HEK293 (cell line): ENCODE measurements around the gene ACTN4.

Experiments
- GLI2 ChIP-seq: fragments of 450-650 bp; formaldehyde crosslinking; IDR thresholded peaks from 2 replicates; pipeline ENCODE4; 2017; ENCODE audit warnings: missing biosample characterization, missing genetic modification characterization, low read depth, borderline replicate concordance
- IKZF3 ChIP-seq: fragments of 450-650 bp; IDR thresholded peaks from 2 replicates; pipeline ENCODE4 v1.5.0; 2018; ENCODE audit warnings: missing biosample characterization, mild to moderate bottlenecking, missing genetic modification characterization, moderate library complexity
- KLF8 ChIP-seq: fragments of 450-650 bp; formaldehyde crosslinking; IDR thresholded peaks from 2 replicates; pipeline ENCODE4 v1.5.1; 2016; ENCODE audit warnings: missing biosample characterization, missing genetic modification characterization
- SP2 ChIP-seq: fragments of 450-650 bp; formaldehyde crosslinking; IDR thresholded peaks from 2 replicates; pipeline ENCODE4 v1.5.1; 2016; ENCODE audit warnings: missing biosample characterization, missing genetic modification characterization
- TRIM28 ChIP-seq: IDR thresholded peaks from 2 replicates; pipeline ENCODE4 v1.6.1; 2011; ENCODE audit warnings: low read length, control low read depth, borderline replicate concordance
- YY1 ChIP-seq: fragments of 450-650 bp; formaldehyde crosslinking; IDR thresholded peaks from 2 replicates; pipeline ENCODE4 v1.5.1; 2018; ENCODE audit warnings: missing biosample characterization, missing genetic modification characterization
- ZBTB8A ChIP-seq: fragments of 450-650 bp; formaldehyde crosslinking; IDR thresholded peaks from 2 replicates; pipeline ENCODE4 v1.5.1; 2016; ENCODE audit warnings: missing biosample characterization, missing genetic modification characterization
- ZFP37 ChIP-seq: fragments of 450-650 bp; formaldehyde crosslinking; IDR thresholded peaks from 2 replicates; pipeline ENCODE4 v1.5.1; 2016; ENCODE audit warnings: missing biosample characterization, missing genetic modification characterization
- ZNF10 ChIP-seq: fragments of 450-650 bp; formaldehyde crosslinking; IDR thresholded peaks from 2 replicates; pipeline ENCODE4 v1.5.1; 2017; ENCODE audit warnings: missing biosample characterization, missing genetic modification characterization
- ZNF16 ChIP-seq: fragments of 450-650 bp; formaldehyde crosslinking; IDR thresholded peaks from 2 replicates; pipeline ENCODE4 v1.5.1; 2016; ENCODE audit warnings: low read depth, missing biosample characterization, missing genetic modification characterization
- ZNF223 ChIP-seq: fragments of 450-650 bp; formaldehyde crosslinking; IDR thresholded peaks from 2 replicates; pipeline ENCODE4 v1.5.1; 2016; ENCODE audit warnings: missing biosample characterization, missing genetic modification characterization
- ZNF292 ChIP-seq: fragments of 450-650 bp; formaldehyde crosslinking; IDR thresholded peaks from 2 replicates; pipeline ENCODE4 v1.5.1; 2016; ENCODE audit warnings: low read depth, missing biosample characterization, missing genetic modification characterization, borderline replicate concordance
- ZNF335 ChIP-seq: fragments of 450-650 bp; formaldehyde crosslinking; conservative IDR thresholded peaks from 2 replicates; pipeline ENCODE4 v1.5.1; 2016; ENCODE audit warnings: missing biosample characterization, missing genetic modification characterization
- ZNF510 ChIP-seq: fragments of 450-650 bp; formaldehyde crosslinking; IDR thresholded peaks from 2 replicates; pipeline ENCODE4 v1.5.1; 2018; ENCODE audit warnings: mild to moderate bottlenecking, missing genetic modification characterization, missing biosample characterization; ENCODE audit not compliant: insufficient replicate concordance
- ZNF530 ChIP-seq: fragments of 450-650 bp; formaldehyde crosslinking; IDR thresholded peaks from 2 replicates; pipeline ENCODE4 v1.5.1; 2016; ENCODE audit warnings: low read depth, missing biosample characterization, missing genetic modification characterization
- ZNF544 ChIP-seq: fragments of 450-650 bp; formaldehyde crosslinking; IDR thresholded peaks from 2 replicates; pipeline ENCODE4 v1.5.0; 2017; ENCODE audit warnings: missing biosample characterization, missing genetic modification characterization
- ZNF549 ChIP-seq: fragments of 450-650 bp; IDR thresholded peaks from 2 replicates; pipeline ENCODE4 v1.5.1; 2018; ENCODE audit warnings: missing biosample characterization, missing genetic modification characterization, mild to moderate bottlenecking, inconsistent platforms, moderate library complexity
- ZNF600 ChIP-seq: fragments of 450-650 bp; formaldehyde crosslinking; IDR thresholded peaks from 2 replicates; pipeline ENCODE4 v1.5.1; 2016; ENCODE audit warnings: missing biosample characterization, missing genetic modification characterization
- ZNF629 ChIP-seq: fragments of 450-650 bp; formaldehyde crosslinking; IDR thresholded peaks from 2 replicates; pipeline ENCODE4 v1.5.1; 2017; ENCODE audit warnings: missing biosample characterization, missing genetic modification characterization
- ZNF701 ChIP-seq: fragments of 450-650 bp; formaldehyde crosslinking; IDR thresholded peaks from 2 replicates; pipeline ENCODE4 v1.5.1; 2016; ENCODE audit warnings: missing biosample characterization, missing genetic modification characterization
- ZNF747 ChIP-seq: fragments of 450-650 bp; formaldehyde crosslinking; IDR thresholded peaks from 2 replicates; pipeline ENCODE4 v1.5.1; 2016; ENCODE audit warnings: missing biosample characterization, missing genetic modification characterization
- ZNF777 ChIP-seq: fragments of 450-650 bp; formaldehyde crosslinking; IDR thresholded peaks from 2 replicates; pipeline ENCODE4 v1.5.1; 2017; ENCODE audit warnings: missing biosample characterization, missing genetic modification characterization, borderline replicate concordance
- ZNF837 ChIP-seq: fragments of 450-650 bp; formaldehyde crosslinking; IDR thresholded peaks from 2 replicates; pipeline ENCODE4 v1.5.1; 2016; ENCODE audit warnings: missing biosample characterization, missing genetic modification characterization
- TF ChIP-seq, protein P1 (sequence below): fragments of 450-650 bp; formaldehyde crosslinking; IDR thresholded peaks from 2 replicates; pipeline ENCODE4 v1.5.1; 2016; ENCODE audit warnings: missing biosample characterization, missing genetic modification characterization
- TF ChIP-seq, protein P2 (sequence below): fragments of 450-650 bp; formaldehyde crosslinking; IDR thresholded peaks from 2 replicates; pipeline ENCODE4 v1.5.1; 2016; ENCODE audit warnings: missing biosample characterization, missing genetic modification characterization
- TF ChIP-seq, protein P3 (sequence below): fragments of 450-650 bp; formaldehyde crosslinking; IDR thresholded peaks from 2 replicates; pipeline ENCODE4 v1.5.1; 2016; ENCODE audit warnings: missing biosample characterization, missing genetic modification characterization
- TF ChIP-seq, protein P4 (sequence below): fragments of 450-650 bp; formaldehyde crosslinking; IDR thresholded peaks from 2 replicates; pipeline ENCODE4 v1.5.1; 2017; ENCODE audit warnings: missing biosample characterization, missing genetic modification characterization
- TF ChIP-seq, protein P5 (sequence below): fragments of 450-650 bp; formaldehyde crosslinking; IDR thresholded peaks from 2 replicates; pipeline ENCODE4 v1.5.1; 2016; ENCODE audit warnings: missing biosample characterization, missing genetic modification characterization
- TF ChIP-seq, protein P6 (sequence below): fragments of 450-650 bp; formaldehyde crosslinking; IDR thresholded peaks from 2 replicates; pipeline ENCODE4 v1.5.1; 2017; ENCODE audit warnings: missing biosample characterization, missing genetic modification characterization
- TF ChIP-seq, protein P7 (sequence below): fragments of 450-650 bp; formaldehyde crosslinking; IDR thresholded peaks from 2 replicates; pipeline ENCODE4 v1.5.1; 2016; ENCODE audit warnings: missing biosample characterization, missing genetic modification characterization

ACTN4 gene

DNA sequence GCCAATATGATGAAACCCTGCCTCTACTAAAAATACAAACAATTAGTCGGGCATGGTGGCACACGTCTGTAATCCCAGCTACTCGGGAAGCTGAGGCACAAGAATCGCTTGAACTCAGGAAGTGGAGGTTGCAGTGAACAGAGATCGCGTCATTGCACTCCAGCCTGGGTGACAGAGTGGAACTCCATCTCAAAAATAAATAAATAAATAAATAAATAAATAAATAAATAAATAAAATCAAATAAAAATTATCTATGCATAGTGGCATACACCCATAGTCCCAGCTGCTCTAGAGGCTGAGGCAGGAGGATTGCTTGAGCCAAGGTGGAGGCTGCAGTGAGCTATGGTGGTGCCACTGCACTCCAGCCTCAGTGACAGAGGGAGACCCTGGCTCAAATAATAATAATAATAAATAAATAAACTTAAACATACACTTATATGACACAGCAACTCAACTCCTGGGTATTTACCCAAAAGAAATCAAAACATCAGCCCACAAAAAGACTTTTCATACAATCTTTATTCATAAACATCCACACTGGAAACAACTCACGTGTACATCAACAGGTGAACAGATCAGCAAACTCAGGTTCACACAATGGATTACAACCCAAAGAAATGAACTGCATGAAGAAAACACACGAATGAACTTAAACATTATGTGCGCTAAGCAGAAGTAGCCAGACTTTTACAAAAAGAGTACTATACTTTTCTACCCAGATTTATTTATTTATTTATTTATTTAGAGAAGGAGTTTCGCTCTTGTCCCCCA, 119.0 kb downstream of the ACTN4 start (continued):
- TF ChIP-seq, protein P1, sequence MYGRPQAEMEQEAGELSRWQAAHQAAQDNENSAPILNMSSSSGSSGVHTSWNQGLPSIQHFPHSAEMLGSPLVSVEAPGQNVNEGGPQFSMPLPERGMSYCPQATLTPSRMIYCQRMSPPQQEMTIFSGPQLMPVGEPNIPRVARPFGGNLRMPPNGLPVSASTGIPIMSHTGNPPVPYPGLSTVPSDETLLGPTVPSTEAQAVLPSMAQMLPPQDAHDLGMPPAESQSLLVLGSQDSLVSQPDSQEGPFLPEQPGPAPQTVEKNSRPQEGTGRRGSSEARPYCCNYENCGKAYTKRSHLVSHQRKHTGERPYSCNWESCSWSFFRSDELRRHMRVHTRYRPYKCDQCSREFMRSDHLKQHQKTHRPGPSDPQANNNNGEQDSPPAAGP (tag by site-specific recombination) = no peak
- TF ChIP-seq ZNF510 (tag by site-specific recombination) (no peak), ZNF544 (tag by site-specific recombination) (no peak), TRIM28 (no peak), ZNF600 (tag by site-specific recombination) (no peak), YY1 (no peak), ZNF701 (tag by site-specific recombination) (no peak), ZNF335 (no peak), ZNF549 (no peak), ZNF629 (peak; percentile 74), ZNF777 (tag by site-specific recombination) (no peak), IKZF3 (tag by site-specific recombination) (no peak), ZNF16 (tag by site-specific recombination) (peak; percentile 17; the same call in 1 of the 2 replicates), GLI2 (no peak; the same call in 1 of the 2 replicates), SP2 (tag by site-specific recombination) (no peak), KLF8 (no peak), ZNF10 (tag by site-specific recombination) (no peak; the same call in 1 of the 2 replicates), ZNF223 (peak; percentile 77; the same call in 1 of the 2 replicates), ZNF747 (no peak), ZFP37 (tag by site-specific recombination) (peak; percentile 94), ZBTB8A (tag by site-specific recombination) (peak; percentile 86), ZNF292 (tag by site-specific recombination) (peak; percentile 90), ZNF530 (tag by site-specific recombination) (peak; percentile 90), ZNF837 (tag by site-specific recombination) (no peak)
- TF ChIP-seq, protein P2, sequence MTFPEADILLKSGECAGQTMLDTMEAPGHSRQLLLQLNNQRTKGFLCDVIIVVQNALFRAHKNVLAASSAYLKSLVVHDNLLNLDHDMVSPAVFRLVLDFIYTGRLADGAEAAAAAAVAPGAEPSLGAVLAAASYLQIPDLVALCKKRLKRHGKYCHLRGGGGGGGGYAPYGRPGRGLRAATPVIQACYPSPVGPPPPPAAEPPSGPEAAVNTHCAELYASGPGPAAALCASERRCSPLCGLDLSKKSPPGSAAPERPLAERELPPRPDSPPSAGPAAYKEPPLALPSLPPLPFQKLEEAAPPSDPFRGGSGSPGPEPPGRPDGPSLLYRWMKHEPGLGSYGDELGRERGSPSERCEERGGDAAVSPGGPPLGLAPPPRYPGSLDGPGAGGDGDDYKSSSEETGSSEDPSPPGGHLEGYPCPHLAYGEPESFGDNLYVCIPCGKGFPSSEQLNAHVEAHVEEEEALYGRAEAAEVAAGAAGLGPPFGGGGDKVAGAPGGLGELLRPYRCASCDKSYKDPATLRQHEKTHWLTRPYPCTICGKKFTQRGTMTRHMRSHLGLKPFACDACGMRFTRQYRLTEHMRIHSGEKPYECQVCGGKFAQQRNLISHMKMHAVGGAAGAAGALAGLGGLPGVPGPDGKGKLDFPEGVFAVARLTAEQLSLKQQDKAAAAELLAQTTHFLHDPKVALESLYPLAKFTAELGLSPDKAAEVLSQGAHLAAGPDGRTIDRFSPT (tag by site-specific recombination) = peak; percentile 33; the same call in 1 of the 2 replicates
- TF ChIP-seq, protein P3, sequence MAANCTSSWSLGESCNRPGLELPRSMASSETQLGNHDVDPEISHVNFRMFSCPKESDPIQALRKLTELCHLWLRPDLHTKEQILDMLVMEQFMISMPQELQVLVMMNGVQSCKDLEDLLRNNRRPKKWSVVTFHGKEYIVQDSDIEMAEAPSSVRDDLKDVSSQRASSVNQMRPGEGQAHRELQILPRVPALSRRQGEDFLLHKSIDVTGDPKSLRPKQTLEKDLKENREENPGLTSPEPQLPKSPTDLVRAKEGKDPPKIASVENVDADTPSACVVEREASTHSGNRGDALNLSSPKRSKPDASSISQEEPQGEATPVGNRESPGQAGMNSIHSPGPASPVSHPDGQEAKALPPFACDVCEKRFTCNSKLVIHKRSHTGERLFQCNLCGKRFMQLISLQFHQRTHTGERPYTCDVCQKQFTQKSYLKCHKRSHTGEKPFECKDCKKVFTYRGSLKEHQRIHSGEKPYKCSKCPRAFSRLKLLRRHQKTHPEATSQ (tag by site-specific recombination) = no peak
- TF ChIP-seq, protein P4, sequence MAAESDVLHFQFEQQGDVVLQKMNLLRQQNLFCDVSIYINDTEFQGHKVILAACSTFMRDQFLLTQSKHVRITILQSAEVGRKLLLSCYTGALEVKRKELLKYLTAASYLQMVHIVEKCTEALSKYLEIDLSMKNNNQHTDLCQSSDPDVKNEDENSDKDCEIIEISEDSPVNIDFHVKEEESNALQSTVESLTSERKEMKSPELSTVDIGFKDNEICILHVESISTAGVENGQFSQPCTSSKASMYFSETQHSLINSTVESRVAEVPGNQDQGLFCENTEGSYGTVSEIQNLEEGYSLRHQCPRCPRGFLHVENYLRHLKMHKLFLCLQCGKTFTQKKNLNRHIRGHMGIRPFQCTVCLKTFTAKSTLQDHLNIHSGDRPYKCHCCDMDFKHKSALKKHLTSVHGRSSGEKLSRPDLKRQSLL = no peak
- TF ChIP-seq, protein P5, sequence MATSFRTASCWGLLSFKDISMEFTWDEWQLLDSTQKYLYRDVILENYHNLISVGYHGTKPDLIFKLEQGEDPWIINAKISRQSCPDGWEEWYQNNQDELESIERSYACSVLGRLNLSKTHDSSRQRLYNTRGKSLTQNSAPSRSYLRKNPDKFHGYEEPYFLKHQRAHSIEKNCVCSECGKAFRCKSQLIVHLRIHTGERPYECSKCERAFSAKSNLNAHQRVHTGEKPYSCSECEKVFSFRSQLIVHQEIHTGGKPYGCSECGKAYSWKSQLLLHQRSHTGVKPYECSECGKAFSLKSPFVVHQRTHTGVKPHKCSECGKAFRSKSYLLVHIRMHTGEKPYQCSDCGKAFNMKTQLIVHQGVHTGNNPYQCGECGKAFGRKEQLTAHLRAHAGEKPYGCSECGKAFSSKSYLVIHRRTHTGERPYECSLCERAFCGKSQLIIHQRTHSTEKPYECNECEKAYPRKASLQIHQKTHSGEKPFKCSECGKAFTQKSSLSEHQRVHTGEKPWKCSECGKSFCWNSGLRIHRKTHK = no peak
- TF ChIP-seq, protein P6, sequence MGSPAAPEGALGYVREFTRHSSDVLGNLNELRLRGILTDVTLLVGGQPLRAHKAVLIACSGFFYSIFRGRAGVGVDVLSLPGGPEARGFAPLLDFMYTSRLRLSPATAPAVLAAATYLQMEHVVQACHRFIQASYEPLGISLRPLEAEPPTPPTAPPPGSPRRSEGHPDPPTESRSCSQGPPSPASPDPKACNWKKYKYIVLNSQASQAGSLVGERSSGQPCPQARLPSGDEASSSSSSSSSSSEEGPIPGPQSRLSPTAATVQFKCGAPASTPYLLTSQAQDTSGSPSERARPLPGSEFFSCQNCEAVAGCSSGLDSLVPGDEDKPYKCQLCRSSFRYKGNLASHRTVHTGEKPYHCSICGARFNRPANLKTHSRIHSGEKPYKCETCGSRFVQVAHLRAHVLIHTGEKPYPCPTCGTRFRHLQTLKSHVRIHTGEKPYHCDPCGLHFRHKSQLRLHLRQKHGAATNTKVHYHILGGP = no peak
- TF ChIP-seq, protein P7, sequence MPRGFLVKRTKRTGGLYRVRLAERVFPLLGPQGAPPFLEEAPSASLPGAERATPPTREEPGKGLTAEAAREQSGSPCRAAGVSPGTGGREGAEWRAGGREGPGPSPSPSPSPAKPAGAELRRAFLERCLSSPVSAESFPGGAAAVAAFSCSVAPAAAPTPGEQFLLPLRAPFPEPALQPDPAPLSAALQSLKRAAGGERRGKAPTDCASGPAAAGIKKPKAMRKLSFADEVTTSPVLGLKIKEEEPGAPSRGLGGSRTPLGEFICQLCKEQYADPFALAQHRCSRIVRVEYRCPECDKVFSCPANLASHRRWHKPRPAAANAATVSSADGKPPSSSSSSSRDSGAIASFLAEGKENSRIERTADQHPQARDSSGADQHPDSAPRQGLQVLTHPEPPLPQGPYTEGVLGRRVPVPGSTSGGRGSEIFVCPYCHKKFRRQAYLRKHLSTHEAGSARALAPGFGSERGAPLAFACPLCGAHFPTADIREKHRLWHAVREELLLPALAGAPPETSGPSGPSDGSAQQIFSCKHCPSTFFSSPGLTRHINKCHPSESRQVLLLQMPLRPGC = no peak
